ENCODE measurements around the gene MBD1.

- TF ChIP-seq CTCF (IDR thresholded peaks at IDR 0.05) = no peak
- TF ChIP-seq POLR2A (IDR thresholded peaks at IDR 0.05) = no peak
These were observed 3.0 kb upstream of the MBD1 start for GRCh38 chr18:50284255-50284885.
